NCI-H1930 (cell line): Measurements from ENCODE around the gene IFRD1.
A peak's percentile ranks its signal among the peaks of the same experiment; 100 is the strongest.

Experiments used
- DNase-seq, 2 experiments: peaks; one replicate each; lab custom pipeline; 2025; lab: John Stamatoyannopoulos, UW

Gene IFRD1

GRCh38 chr7:112487457-112488263 lies 37.4 kb downstream of the IFRD1 start:
- no peak for DNase-seq

GRCh38 chr7:112488264-112488552 lies 37.9 kb downstream of the IFRD1 start:
- no peak for DNase-seq

GRCh38 chr7:112492186-112492585 lies 41.9 kb downstream of the IFRD1 start:
- DNase-seq = no peak

- no peak for DNase-seq
Observed at GRCh38 chr7:112494656-112495055, 44.4 kb downstream of the IFRD1 start.

GRCh38 chr7:112495156-112495788 lies 45.0 kb downstream of the IFRD1 start:
- DNase-seq = no peak

- DNase-seq = peak; percentile 50 to 63
Observed at GRCh38 chr7:112495810-112496462, 45.7 kb downstream of the IFRD1 start.

- DNase-seq = no peak
Observed at GRCh38 chr7:112497481-112497880, 47.2 kb downstream of the IFRD1 start.

- DNase-seq = no peak
Observed at GRCh38 chr7:112500619-112501018, 50.4 kb downstream of the IFRD1 start.

GRCh38 chr7:112501801-112502503 lies 51.7 kb downstream of the IFRD1 start:
- no peak for DNase-seq

- no peak for DNase-seq
Observed at GRCh38 chr7:112502700-112503099, 52.4 kb downstream of the IFRD1 start.

- DNase-seq = no peak
Observed at GRCh38 chr7:112503361-112503972, 53.2 kb downstream of the IFRD1 start.

GRCh38 chr7:112504093-112504695 lies 53.9 kb downstream of the IFRD1 start:
- no peak for DNase-seq

GRCh38 chr7:112505495-112505894 lies 55.2 kb downstream of the IFRD1 start:
- DNase-seq = peak in 1 of 2 experiments; percentile 14

GRCh38 chr7:112508404-112508803 lies 58.1 kb downstream of the IFRD1 start:
- DNase-seq = no peak

- no peak for DNase-seq
Observed at GRCh38 chr7:112509402-112509801, 59.1 kb downstream of the IFRD1 start.

- DNase-seq = no peak
Observed at GRCh38 chr7:112510001-112510742, 59.9 kb downstream of the IFRD1 start.

GRCh38 chr7:112510743-112511110 lies 60.5 kb downstream of the IFRD1 start:
- no peak for DNase-seq

GRCh38 chr7:112511451-112512202 lies 61.4 kb downstream of the IFRD1 start:
- DNase-seq = no peak

- DNase-seq = no peak
Observed at GRCh38 chr7:112512451-112513210, 62.4 kb downstream of the IFRD1 start.

GRCh38 chr7:112515989-112516388 lies 65.7 kb downstream of the IFRD1 start:
- DNase-seq = no peak
